HepG2 (cell line): ENCODE results near the gene SCAPER. TPM values are rescaled to one million over a fixed set of nuclear protein-coding genes. Genes with fewer than 3 reads are reported as not detected.

Source experiments
- ARNT2 ChIP-seq: sonication (generic); formaldehyde crosslinking; IDR thresholded peaks from 2 replicates; pipeline ENCODE4 v1.8.0; 2022; ENCODE audit warnings: mild to moderate bottlenecking, low read depth, missing genetic modification reagents, moderate library complexity
- CBFB ChIP-seq: sonication (generic); formaldehyde crosslinking; IDR thresholded peaks from 2 replicates; pipeline ENCODE4 v1.4.0; 2020; ENCODE audit warnings: missing genetic modification reagents
- IRX3 ChIP-seq: sonication (generic); formaldehyde crosslinking; IDR thresholded peaks from 2 replicates; pipeline ENCODE4 v1.8.1; 2023; ENCODE audit warnings: mild to moderate bottlenecking, low read depth, missing genetic modification reagents, borderline replicate concordance
- KAT7 ChIP-seq: IDR thresholded peaks from 2 replicates; pipeline ENCODE4 v1.6.1; 2018; ENCODE audit warnings: borderline replicate concordance, missing compliant biosample characterization
- MIER2 ChIP-seq: IDR thresholded peaks from 2 replicates; pipeline ENCODE4 v1.6.1; 2016; ENCODE audit warnings: missing biosample characterization, missing genetic modification reagents
- MXD4 ChIP-seq: IDR thresholded peaks from 2 replicates; pipeline ENCODE4 v1.6.1; 2016; ENCODE audit warnings: mild to moderate bottlenecking, missing biosample characterization, missing genetic modification reagents
- NONO ChIP-seq, 2 experiments: fragments of 450-650 bp in 1 of 2; sonication (generic) in 1 of 2; formaldehyde crosslinking in 1 of 2; IDR thresholded peaks in 1 of 2; conservative IDR thresholded peaks in 1 of 2; 2 replicates each; pipeline versions ENCODE4 v1.6.1 to v1.8.0; 2017 to 2022; ENCODE audit warnings: mild to moderate bottlenecking in 1 of 2, missing genetic modification reagents in 1 of 2, moderate library complexity in 1 of 2
- PBX3 ChIP-seq: sonication (generic); formaldehyde crosslinking; IDR thresholded peaks from 2 replicates; pipeline ENCODE4 v1.8.1; 2023; ENCODE audit warnings: missing genetic modification reagents, inconsistent platforms, borderline replicate concordance
- PCBP2 ChIP-seq: fragments of 200-400 bp; formaldehyde crosslinking; optimal IDR thresholded peaks from 2 replicates; pipeline ENCODE3; 2018; ENCODE audit warnings: low read length, low read depth; ENCODE audit not compliant: poor library complexity, severe bottlenecking
- PLRG1 ChIP-seq: fragments of 450-650 bp; conservative IDR thresholded peaks from 2 replicates; pipeline ENCODE4 v1.6.1; 2016
- POGZ ChIP-seq: sonication (generic); formaldehyde crosslinking; IDR thresholded peaks from 2 replicates; pipeline ENCODE4 v1.4.0; 2020; ENCODE audit warnings: mild to moderate bottlenecking, missing genetic modification reagents
- RBAK ChIP-seq: sonication (generic); formaldehyde crosslinking; IDR thresholded peaks from 2 replicates; pipeline ENCODE4 v1.5.1; 2020; ENCODE audit warnings: mild to moderate bottlenecking, missing genetic modification reagents
- RFXAP ChIP-seq: sonication (generic); formaldehyde crosslinking; IDR thresholded peaks from 2 replicates; pipeline ENCODE4 v1.4.0; 2020; ENCODE audit warnings: missing genetic modification reagents, borderline replicate concordance
- SETDB1 ChIP-seq: sonication (generic); formaldehyde crosslinking; IDR thresholded peaks from 2 replicates; pipeline ENCODE4 v1.5.1; 2020; ENCODE audit warnings: missing genetic modification reagents, mild to moderate bottlenecking, borderline replicate concordance
- SOX6 ChIP-seq, 2 experiments: fragments of 450-650 bp in 1 of 2; sonication (generic) in 1 of 2; formaldehyde crosslinking in 1 of 2; IDR thresholded peaks; 2 replicates each; pipeline versions ENCODE4 v1.4.0 to v1.6.1; 2017 to 2020; ENCODE audit warnings: antibody characterized with exemption in 1 of 2, mild to moderate bottlenecking in 1 of 2, missing genetic modification reagents in 1 of 2
- SP1 ChIP-seq, 2 experiments: fragments of 450-650 bp in 1 of 2; sonication (generic) in 1 of 2; formaldehyde crosslinking in 1 of 2; IDR thresholded peaks; 2 replicates each; pipeline versions ENCODE4 v1.4.0 to v1.6.1; 2016 to 2020; ENCODE audit warnings: missing genetic modification reagents in 1 of 2
- SUZ12 ChIP-seq: fragments of 150-350 bp; IDR thresholded peaks from 2 replicates; pipeline ENCODE4 v1.6.1; 2014; ENCODE audit warnings: low read depth, low read length
- TMF1 ChIP-seq: sonication (generic); formaldehyde crosslinking; IDR thresholded peaks from 2 replicates; pipeline ENCODE4 v1.8.1; 2022; ENCODE audit warnings: low read depth, missing genetic modification reagents
- ZFYVE20 ChIP-seq: sonication (generic); formaldehyde crosslinking; IDR thresholded peaks from 2 replicates; pipeline ENCODE4 v1.8.0; 2023; ENCODE audit warnings: low read depth, mild to moderate bottlenecking, moderate library complexity, missing genetic modification reagents, borderline replicate concordance
- ZKSCAN5 ChIP-seq: sonication (generic); formaldehyde crosslinking; IDR thresholded peaks from 2 replicates; pipeline ENCODE4 v1.5.1; 2020; ENCODE audit warnings: mild to moderate bottlenecking, missing genetic modification reagents
- ZNF160 ChIP-seq: sonication (generic); formaldehyde crosslinking; IDR thresholded peaks from 2 replicates; pipeline ENCODE4 v1.8.0; 2022; ENCODE audit warnings: mild to moderate bottlenecking, inconsistent platforms, missing genetic modification reagents
- ZNF589 ChIP-seq: sonication (generic); formaldehyde crosslinking; conservative IDR thresholded peaks from 2 replicates; pipeline ENCODE4 v1.8.0; 2022; ENCODE audit warnings: mild to moderate bottlenecking, moderate library complexity, missing genetic modification reagents
- ZSCAN25 ChIP-seq: sonication (generic); formaldehyde crosslinking; IDR thresholded peaks from 2 replicates; pipeline ENCODE4 v1.8.0; 2022; ENCODE audit warnings: mild to moderate bottlenecking, missing genetic modification reagents
- polyA plus RNA-seq, 8 experiments: library from polyadenylated mRNA; depleted of rRNA in 3 of 8; stranded (reverse) in 7 of 8; unstranded in 1 of 8; fragments of >200 nt; fragmentation: Illumina TruSeq in 4 of 8; extraction: Trizol in 4 of 8; gene quantifications; 2 replicates each; pipeline versions ENCODE4 v1.2.1 to v1.2.3, GENCODE V29; 2011 to 2016; ENCODE audit warnings: low read depth in 4 of 8, missing spikeins in 1 of 8, mixed read lengths in 1 of 8; ENCODE audit not compliant: insufficient read depth in 1 of 8
- total RNA-seq, 5 experiments: library from RNA; depleted of rRNA; stranded (reverse); fragments of >200 nt; fragmentation: Illumina TruSeq; extraction: Trizol; gene quantifications; 2 replicates each; pipeline ENCODE4 v1.2.3, GENCODE V29; 2016; ENCODE audit warnings: low read depth in 1 of 5
- TF ChIP-seq, protein P1 (sequence below): sonication (generic); formaldehyde crosslinking; IDR thresholded peaks from 2 replicates; pipeline ENCODE4 v1.5.0; 2020; ENCODE audit warnings: mild to moderate bottlenecking, low read depth, missing genetic modification reagents, borderline replicate concordance
- TF ChIP-seq, protein P2 (sequence below): sonication (generic); formaldehyde crosslinking; IDR thresholded peaks from 2 replicates; pipeline ENCODE4 v1.8.1; 2022; ENCODE audit warnings: mild to moderate bottlenecking, missing genetic modification reagents
- TF ChIP-seq, protein P3 (sequence below): sonication (generic); formaldehyde crosslinking; IDR thresholded peaks from 2 replicates; pipeline ENCODE4 v1.8.0; 2022; ENCODE audit warnings: mild to moderate bottlenecking, missing genetic modification reagents, moderate library complexity

SCAPER gene
- total and polyA plus RNA-seq, 2 of the 13 experiments (the other 11 are each of a cell fraction or from before 2014, with no cell fraction given) = 4.3 to 10.5 TPM

- no peak for TF ChIP-seq MIER2 (CRISPR knock-in tag)
- TF ChIP-seq SUZ12 = no peak
- TF ChIP-seq, protein P1, sequence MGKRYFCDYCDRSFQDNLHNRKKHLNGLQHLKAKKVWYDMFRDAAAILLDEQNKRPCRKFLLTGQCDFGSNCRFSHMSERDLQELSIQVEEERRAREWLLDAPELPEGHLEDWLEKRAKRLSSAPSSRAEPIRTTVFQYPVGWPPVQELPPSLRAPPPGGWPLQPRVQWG (CRISPR knock-in tag) = no peak
- TF ChIP-seq NONO (IDR thresholded peaks at IDR 0.05) = no peak
- TF ChIP-seq NONO (CRISPR knock-in tag; conservative IDR thresholded peaks at IDR 0.05) = no peak
- TF ChIP-seq POGZ (CRISPR knock-in tag) = peak; percentile 91
- TF ChIP-seq IRX3 (CRISPR knock-in tag) = no peak
- no peak for TF ChIP-seq SETDB1
- no peak for TF ChIP-seq RBAK (CRISPR knock-in tag)
- TF ChIP-seq ZNF160 = 0 out of 2 replicates have a peak, but pooled peaks have one; percentile 38
- peak; percentile 48; the same call in 1 of the 2 replicates for TF ChIP-seq ZFYVE20
- TF ChIP-seq, protein P2, sequence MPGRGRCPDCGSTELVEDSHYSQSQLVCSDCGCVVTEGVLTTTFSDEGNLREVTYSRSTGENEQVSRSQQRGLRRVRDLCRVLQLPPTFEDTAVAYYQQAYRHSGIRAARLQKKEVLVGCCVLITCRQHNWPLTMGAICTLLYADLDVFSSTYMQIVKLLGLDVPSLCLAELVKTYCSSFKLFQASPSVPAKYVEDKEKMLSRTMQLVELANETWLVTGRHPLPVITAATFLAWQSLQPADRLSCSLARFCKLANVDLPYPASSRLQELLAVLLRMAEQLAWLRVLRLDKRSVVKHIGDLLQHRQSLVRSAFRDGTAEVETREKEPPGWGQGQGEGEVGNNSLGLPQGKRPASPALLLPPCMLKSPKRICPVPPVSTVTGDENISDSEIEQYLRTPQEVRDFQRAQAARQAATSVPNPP (CRISPR knock-in tag) = no peak
- TF ChIP-seq SP1 (IDR thresholded peaks at IDR 0.05) = no peak
- TF ChIP-seq SP1 (CRISPR knock-in tag; IDR thresholded peaks at IDR 0.05) = peak; percentile 87
- no peak for TF ChIP-seq PCBP2
- TF ChIP-seq MXD4 (CRISPR knock-in tag) = peak; percentile 92; the same call in 1 of the 2 replicates
- TF ChIP-seq CBFB (CRISPR knock-in tag) = no peak
- no peak for TF ChIP-seq PLRG1
- peak; percentile 83; the same call in 1 of the 2 replicates for TF ChIP-seq PBX3 (CRISPR knock-in tag)
- TF ChIP-seq TMF1 (CRISPR knock-in tag) = no peak; the same call in 1 of the 2 replicates
- peak; percentile 76; the same call in 1 of the 2 replicates for TF ChIP-seq ZSCAN25 (CRISPR knock-in tag)
- peak; percentile 97 for TF ChIP-seq ARNT2 (CRISPR knock-in tag)
- TF ChIP-seq KAT7 (CRISPR knock-in tag) = peak; percentile 57; the same call in 1 of the 2 replicates
- TF ChIP-seq ZKSCAN5 (CRISPR knock-in tag) = no peak
- no peak for TF ChIP-seq SOX6 (IDR thresholded peaks at IDR 0.05)
- TF ChIP-seq SOX6 (CRISPR knock-in tag; IDR thresholded peaks at IDR 0.05) = peak; percentile 66
- no peak for TF ChIP-seq ZNF589
- peak; percentile 47; the same call in 1 of the 2 replicates for TF ChIP-seq RFXAP
- TF ChIP-seq, protein P3, sequence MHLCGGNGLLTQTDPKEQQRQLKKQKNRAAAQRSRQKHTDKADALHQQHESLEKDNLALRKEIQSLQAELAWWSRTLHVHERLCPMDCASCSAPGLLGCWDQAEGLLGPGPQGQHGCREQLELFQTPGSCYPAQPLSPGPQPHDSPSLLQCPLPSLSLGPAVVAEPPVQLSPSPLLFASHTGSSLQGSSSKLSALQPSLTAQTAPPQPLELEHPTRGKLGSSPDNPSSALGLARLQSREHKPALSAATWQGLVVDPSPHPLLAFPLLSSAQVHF (CRISPR knock-in tag) = 0 out of 2 replicates have a peak, but pooled peaks have one; percentile 40
Measured at GRCh38 chr15:76905013-76905839, at the start of gene SCAPER (continued).
